GM12801 (cell line): Measurements from ENCODE around the gene UIMC1.

Experiments used
- TF ChIP-seq, protein P1 (sequence below): IDR thresholded peaks from one replicate; pipeline ENCODE4 v1.5.1; 2011; ENCODE audit warnings: control low read depth; ENCODE audit not compliant: insufficient read length; ENCODE audit errors: extremely low read depth

The UIMC1 gene

DNA sequence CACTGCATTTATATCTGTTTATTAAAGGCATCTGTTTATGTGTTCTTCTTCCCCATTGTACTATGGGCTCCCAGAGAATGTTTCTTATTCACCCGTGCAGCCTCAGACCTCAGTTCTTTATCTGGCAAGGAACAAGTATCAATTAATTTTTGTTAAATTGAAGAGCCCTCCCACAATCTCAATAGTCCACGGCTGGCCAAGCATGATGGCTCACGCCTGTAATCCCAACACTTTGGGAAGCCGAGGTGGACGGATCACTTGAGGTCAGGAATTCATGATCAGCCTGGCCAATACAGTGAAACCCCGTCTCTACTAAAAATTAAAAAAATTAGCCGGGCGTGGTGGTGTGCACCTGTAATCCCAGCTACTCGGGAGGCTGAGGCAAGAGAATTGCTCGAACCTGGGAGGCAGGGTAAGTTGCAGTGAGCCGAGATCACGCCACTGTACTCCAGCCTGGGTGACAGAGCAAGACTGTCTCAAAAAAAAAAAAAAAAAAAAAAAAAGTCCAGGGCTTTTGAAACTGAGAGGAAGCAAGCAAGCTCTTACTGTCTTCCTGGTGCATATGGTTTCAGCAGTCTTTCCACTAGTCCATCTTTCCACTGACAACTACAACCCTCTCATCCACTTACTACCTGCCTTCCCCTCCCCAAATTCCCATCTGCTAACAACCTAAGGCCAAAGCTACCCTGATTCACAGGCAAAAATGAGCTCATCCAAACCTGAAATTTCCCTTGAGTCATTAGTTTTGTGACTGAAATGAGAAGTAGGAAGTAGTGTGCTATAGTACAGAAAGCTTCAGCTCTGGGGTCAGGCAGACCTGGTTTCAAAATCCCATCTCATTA is 105.1 kb downstream of the UIMC1 start:
- TF ChIP-seq, protein P1, sequence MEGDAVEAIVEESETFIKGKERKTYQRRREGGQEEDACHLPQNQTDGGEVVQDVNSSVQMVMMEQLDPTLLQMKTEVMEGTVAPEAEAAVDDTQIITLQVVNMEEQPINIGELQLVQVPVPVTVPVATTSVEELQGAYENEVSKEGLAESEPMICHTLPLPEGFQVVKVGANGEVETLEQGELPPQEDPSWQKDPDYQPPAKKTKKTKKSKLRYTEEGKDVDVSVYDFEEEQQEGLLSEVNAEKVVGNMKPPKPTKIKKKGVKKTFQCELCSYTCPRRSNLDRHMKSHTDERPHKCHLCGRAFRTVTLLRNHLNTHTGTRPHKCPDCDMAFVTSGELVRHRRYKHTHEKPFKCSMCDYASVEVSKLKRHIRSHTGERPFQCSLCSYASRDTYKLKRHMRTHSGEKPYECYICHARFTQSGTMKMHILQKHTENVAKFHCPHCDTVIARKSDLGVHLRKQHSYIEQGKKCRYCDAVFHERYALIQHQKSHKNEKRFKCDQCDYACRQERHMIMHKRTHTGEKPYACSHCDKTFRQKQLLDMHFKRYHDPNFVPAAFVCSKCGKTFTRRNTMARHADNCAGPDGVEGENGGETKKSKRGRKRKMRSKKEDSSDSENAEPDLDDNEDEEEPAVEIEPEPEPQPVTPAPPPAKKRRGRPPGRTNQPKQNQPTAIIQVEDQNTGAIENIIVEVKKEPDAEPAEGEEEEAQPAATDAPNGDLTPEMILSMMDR = no peak

DNA sequence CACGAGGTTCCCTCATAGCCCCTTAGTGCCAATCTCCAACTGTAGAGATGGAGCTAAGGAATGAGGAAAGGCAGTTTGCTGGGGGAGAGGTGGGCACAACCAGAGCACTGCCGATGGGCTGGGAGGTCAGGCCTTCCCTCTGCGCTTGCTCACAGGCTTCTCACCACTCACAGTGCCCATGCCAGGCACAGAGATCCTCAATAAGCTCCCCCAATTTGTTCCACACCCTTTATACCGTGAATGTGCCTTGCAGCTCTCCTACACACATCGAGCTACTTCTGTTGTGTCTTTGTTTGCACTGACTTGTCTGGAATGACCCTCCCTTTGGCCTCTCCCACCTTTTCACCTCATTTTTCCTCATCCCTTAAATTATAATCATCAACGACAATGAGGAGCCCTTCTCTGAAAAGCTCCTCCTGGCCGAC is 105.8 kb downstream of the UIMC1 start:
- TF ChIP-seq, protein P1 = no peak

DNA sequence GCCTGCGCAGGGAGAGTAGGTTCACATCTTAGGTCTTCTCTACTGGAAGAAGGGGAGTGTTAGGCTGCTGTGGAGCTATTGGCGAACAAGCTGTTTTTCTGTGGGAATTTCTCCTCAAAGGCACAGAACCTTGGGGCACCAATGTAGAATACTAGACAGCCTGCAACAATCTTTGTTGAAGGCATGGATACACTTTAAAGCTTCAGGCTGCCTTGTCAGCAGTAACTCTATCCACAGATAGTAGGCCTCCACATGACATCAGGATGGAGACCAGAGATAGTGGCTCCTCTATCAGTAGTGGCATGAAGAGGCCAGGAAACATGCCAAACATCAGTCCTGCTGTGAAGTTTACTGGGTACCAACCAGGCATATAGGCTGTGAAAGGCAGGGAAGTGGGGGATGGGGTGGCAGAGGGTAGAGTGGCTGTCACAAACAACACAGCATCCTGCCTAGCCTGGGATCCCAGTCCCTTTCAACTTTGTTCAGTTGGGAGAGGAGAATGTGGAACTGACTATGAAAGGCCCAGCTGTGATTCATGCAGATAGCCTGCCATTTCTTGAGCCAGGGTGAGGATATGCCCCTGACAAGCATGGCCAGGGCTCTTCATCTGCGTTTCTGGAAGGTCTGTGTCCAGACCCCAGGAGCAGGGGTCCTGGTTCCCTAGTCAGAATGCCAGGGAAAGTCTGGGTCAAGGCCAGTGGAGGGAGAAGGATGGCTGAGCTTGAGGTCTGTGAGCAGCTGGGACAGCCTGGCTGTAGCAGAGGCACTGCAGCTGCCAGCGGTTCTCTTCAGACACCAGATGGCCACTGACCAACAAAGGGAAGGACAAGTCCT is 106.4 kb downstream of the UIMC1 start:
- TF ChIP-seq, protein P1 = no peak

DNA sequence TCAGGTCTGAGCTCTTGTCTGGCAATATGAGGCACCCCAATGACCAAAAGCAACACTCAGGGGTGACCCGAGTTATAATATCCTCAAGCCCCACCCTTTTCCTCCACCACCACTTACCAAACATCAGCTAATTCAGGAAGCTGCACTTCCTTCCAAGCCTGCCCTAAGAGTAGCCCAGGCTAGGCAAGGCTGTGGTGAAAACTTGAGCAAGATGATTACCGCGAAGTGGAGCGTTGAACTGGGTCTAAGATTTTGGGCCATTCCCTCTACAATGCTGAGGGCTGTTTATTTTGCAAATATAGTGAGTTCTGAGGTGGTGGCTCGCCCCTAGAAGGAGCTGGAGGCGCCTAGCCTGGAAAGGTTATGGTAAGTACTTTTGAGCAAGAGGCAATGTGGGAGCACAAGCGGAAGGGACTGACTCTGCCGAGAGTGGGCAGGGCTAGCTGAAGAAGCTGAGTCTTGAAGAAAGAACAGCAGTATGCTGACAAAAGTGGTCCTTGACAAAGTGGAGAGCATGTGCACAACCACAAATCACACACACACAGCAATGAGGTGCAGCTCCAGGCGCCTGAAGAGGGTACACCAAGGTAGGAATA is 107.2 kb downstream of the UIMC1 start, which contains the start of gene HK3:
Gene HK3, minus strand, starts transcription at position 51 of the 596 bp plus-strand sequence. CDS start 3,187 bp downstream, outside the sequence.
- TF ChIP-seq, protein P1 = no peak

DNA sequence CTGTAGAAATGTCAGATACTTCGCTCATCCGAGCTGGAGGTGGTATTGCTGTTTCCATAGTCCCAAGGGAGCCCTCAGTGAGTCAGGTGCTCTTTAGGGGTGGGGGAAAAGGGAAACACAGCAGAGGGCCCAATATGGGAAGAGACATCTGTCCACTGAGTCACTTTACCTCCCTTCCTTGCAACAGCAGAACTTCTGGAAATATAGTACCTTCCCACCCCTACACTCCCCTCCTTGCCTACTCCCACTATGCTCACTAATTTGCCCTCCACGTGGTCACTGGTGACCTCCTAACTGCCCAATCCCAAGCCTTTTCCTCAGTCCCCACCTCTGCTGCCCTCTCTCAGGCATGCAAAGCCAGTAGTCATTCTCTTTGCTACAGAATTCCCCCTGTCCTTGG is 109.3 kb downstream of the UIMC1 start:
- TF ChIP-seq, protein P1 = no peak

DNA sequence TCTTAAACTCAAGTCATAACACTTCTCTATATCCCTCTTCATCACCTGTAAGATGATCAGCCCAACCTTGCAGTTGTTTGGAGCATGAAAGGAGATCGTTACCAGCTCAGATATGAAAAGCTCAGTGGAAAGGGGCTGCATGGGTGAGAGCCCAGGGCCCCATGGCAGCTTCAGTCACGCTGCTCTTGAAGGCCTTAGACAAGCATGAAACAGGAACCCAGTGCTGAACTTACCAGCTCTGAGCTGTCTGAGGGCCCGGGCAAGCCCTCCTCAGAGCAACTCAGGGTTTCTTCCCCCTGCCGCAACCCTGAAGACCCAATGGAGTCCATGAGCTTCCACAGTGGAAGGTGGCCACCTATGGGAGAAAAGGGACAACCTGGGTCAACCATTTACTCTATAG is 110.7 kb downstream of the UIMC1 start:
- TF ChIP-seq, protein P1 = no peak

DNA sequence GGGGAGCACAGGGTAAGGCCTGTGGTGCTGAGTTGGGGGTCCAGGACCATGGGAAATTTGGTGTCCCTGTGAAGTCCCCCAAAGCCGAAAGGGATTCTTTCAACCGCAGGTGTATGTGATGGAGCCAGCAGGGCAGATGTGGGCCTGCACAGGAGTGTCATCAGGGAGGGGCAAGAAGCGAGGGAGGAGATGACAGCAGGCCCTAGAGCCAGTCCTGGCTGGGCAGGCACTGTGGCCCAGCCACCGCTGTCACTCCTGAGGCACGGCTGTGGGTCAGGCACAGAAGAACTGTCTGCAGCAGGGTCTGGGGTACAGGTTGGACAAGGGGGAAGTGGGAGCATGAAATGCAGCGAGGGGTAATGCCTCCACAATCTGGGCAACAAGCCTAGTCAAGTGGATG is 112.3 kb downstream of the UIMC1 start:
- TF ChIP-seq, protein P1 = no peak
